Fibroblast of the aortic adventitia (primary cell): Measurements from ENCODE around the gene ZBTB46. TPM values are rescaled to one million over a fixed set of nuclear protein-coding genes. Genes with fewer than 3 reads are reported as not detected.
A peak's percentile ranks its signal among the peaks of the same experiment; 100 is the strongest.
"Not testable (repeated sequence)": the region's sequence is repeated elsewhere in the genome, so short reads cannot be mapped to it uniquely, and the experiment has no call there.

ENCODE experiments used
- DNase-seq: peaks from one replicate; pipeline ENCODE4 v3.0.0-alpha.2; 2010; ENCODE audit warnings: low read depth
- H3K4me3 ChIP-seq: 2 replicates; pipeline ENCODE4 v1.5.1; 2011; ENCODE audit warnings: low read depth, mild to moderate bottlenecking, control low read depth, low read length, moderate library complexity
- total RNA-seq: library from RNA; depleted of rRNA; stranded (reverse); fragments of >200 nt; gene quantifications from 2 replicates; pipeline ENCODE4 v1.2.3, GENCODE V29; 2012; ENCODE audit warnings: low replicate concordance
- TF ChIP-seq, protein P1 (sequence below): IDR thresholded peaks from 2 replicates; pipeline ENCODE4 v1.5.1; 2011; ENCODE audit warnings: mild to moderate bottlenecking, low read length, control low read depth, inconsistent platforms; ENCODE audit not compliant: insufficient read depth

The ZBTB46 gene
- total RNA-seq, 1 donor = 1.1 TPM

GRCh38 chr20:63868264-63868663, 37.2 kb upstream of the ZBTB46 start:
- DNase-seq = no peak
- H3K4me3 ChIP-seq = no peak overlapping the region
- TF ChIP-seq, protein P1, sequence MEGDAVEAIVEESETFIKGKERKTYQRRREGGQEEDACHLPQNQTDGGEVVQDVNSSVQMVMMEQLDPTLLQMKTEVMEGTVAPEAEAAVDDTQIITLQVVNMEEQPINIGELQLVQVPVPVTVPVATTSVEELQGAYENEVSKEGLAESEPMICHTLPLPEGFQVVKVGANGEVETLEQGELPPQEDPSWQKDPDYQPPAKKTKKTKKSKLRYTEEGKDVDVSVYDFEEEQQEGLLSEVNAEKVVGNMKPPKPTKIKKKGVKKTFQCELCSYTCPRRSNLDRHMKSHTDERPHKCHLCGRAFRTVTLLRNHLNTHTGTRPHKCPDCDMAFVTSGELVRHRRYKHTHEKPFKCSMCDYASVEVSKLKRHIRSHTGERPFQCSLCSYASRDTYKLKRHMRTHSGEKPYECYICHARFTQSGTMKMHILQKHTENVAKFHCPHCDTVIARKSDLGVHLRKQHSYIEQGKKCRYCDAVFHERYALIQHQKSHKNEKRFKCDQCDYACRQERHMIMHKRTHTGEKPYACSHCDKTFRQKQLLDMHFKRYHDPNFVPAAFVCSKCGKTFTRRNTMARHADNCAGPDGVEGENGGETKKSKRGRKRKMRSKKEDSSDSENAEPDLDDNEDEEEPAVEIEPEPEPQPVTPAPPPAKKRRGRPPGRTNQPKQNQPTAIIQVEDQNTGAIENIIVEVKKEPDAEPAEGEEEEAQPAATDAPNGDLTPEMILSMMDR = no peak

DNA sequence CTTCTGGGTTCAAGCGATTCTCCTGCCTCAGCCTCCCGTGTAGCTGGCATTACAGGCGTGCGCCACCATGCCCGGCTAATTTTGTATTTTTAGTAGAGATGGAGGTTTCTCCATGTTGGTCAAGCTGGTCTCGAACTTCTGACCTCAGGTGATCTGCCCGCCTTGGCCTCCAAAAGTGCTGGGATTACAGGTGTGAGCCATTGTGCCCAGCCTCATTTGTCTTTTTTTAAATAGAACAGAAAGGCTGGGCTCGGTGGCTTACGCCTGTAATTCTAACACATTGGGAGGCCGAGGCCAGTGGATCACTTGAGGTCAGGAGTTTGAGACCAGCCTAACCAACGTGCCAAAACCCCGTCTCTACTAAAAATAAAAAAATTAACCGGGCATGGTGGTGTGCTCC, 36.0 kb upstream of the ZBTB46 start:
- not testable (repeated sequence) for H3K4me3 ChIP-seq, DNase-seq

DNA sequence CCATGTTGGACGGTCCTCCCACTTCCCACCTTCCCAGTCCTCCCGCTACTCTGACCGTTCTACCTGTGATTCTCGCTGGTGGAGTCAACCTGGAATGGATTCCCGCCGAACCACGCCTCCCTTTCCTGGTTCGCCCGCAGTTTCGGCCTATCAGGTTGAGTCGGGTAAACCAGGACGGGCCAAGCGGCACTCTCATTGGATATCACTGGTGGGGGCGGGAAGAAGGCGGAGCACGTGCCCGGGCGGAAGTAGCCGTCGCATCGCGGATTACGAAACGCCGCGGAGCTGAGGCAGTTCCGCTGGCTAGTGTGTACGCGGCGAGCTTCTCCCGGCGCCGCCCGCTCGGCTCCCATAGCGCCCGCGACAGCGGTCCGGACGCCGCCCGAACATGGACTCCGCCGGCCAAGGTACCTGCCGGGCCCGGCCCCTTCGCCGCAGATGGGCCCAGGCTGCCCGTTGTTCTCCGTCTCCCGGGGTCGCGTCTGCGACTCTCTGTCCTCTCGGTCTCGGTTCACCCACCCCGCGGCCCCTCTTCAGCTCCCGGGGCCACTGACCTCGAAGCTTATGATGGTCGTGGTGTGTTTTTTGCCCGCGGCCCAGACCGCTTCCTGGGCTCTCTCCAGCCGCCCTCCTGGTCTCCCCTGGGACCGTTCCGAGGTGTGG, 34.0 kb upstream of the ZBTB46 start, which contains the start of gene TPD52L2:
TPD52L2 (plus strand) TSS at position 293 of the 663 bp plus-strand sequence; CDS start at position 389, 96 bp downstream.
- TF ChIP-seq, protein P1 = no peak

GRCh38 chr20:63864545-63864977, 33.5 kb upstream of the ZBTB46 start:
- no peak for DNase-seq
- H3K4me3 ChIP-seq = peak overlapping the region; percentile 97
- TF ChIP-seq, protein P1 = no peak

More for the DNA sequence above, 34.0 kb upstream of the ZBTB46 start, which contains the start of gene TPD52L2:
- H3K4me3 ChIP-seq = peak within 1 kb of the TSS; percentile 97
- peak; percentile 96 for DNase-seq

DNA sequence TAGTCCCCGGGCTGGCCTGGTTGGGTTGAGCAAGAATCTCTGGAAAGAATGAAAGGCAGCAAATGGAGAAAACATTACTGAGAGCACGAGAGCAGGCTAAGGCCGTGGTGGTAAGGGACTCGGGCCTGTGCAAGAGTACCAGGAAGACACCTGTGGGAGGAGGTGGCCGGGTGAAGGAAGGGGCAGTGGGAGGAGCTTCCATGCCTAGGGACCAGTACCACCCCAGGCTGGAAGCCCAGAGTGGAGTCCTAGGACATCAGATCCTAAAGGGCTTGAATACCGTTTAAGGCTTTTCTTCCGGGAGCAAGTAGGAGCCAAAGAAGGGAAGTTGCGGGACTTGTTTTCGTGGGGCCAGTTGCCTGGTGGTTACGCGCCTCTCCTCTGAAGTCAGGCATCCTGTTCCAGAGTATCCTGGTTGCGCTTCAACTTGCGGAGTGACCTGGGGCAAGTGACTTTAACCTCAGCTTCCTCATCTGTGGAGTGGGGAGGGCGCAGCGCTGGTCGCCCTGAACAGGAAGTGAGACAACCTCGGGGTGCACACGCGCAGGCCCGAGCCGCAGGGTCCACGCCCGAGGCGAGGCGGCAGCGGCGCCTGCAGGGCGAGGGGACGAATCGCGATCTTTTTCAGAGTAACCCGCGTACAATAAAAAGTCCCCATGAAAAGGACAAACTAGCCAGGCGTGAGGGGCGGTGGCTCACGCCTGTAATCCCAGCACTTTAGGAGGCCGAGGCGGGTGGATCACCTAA, 32.9 kb upstream of the ZBTB46 start:
- TF ChIP-seq, protein P1 = peak; percentile 69
- peak; percentile 72 for DNase-seq

GRCh38 chr20:63863021-63863797, 32.1 kb upstream of the ZBTB46 start:
- DNase-seq = no peak
- TF ChIP-seq, protein P1 = no peak

More for the DNA sequence above, 32.9 kb upstream of the ZBTB46 start:
- H3K4me3 ChIP-seq = peak overlapping the region; percentile 97

More at GRCh38 chr20:63863021-63863797, 32.1 kb upstream of the ZBTB46 start:
- H3K4me3 ChIP-seq = peak overlapping the region; percentile 97
